Stimulated activated CD4-positive, alpha-beta T cell treated with anti-CD3 and anti-CD28 coated beads, Interleukin-1b, Interleukin-23, amount 100 ng/mL, for 1 hour (primary cell): ENCODE results near the gene MEGF8.

Experiments used
- DNase-seq, 2 donors: peaks; one replicate each; pipeline ENCODE4 v3.0.0-alpha.2; 2020; ENCODE audit warnings: low read depth in 2 of 2

The MEGF8 gene

GRCh38 chr19:42286349-42287016, 39.0 kb upstream of the MEGF8 start:
- DNase-seq, result no peak

GRCh38 chr19:42287017-42287826, 38.2 kb upstream of the MEGF8 start:
- DNase-seq, result no peak

DNA sequence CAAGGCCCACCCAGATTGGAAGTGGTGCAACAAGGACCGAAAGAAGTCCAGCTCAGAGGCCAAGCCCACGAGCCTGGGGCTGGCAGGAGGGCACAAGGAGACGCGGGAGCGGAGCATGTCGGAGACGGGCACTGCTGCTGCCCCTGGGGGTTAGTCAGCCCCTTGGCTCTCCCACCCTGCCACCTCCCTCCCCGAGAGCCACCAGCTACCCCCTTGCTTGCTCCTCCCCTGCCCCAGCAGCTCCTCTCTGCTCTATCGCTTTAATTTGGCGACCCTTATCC, 37.7 kb upstream of the MEGF8 start:
- no peak for DNase-seq

DNA sequence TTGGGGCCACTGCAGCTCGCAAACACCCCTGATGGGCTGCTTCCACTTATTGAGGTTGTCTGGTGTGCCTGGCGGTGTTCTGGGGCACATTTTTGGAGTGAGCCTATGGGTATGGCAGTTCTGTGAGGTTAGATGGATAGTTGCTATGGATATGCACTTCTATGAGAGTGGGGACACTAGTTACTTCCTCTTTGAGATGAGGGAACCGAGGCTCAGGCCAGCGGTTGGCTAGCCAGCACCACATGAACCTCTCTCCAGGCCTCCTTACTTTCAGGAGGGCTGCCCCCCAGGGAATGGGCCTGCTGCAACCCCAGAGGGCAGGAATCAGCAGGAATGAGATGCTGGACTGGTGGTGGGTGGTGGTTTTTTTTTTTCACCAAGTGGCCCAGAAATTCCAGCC, 37.0 kb upstream of the MEGF8 start:
- no peak for DNase-seq

DNA sequence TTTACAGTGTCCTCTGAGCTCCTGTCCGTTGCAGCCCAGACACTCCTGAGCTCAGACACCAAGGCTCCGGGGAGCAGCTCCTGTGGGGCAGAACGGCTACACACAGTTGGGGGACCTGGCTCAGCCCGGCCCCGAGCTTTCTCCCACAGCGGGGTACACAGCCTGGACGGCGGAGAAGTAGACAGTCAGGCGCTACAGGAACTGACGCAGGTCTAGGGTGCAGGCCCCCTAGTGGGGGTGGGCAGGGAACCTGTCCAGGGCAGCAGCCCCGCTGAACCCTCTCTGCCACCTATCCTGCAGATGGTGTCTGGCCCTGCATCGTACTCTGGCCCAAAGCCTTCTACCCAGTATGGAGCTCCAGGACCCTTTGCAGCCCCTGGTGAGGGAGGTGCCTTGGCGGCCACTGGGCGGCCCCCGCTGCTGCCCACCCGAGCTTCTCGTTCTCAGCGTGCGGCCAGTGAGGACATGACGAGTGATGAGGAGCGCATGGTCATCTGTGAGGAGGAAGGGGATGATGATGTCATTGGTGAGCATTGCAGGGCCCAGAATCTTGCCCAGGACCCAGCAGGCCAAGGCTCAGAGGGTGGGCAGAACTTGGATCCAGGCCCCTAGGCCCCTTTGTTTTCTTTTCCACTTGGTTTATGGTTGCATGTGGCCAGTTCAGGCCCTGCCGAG, 36.4 kb upstream of the MEGF8 start:
- DNase-seq, result no peak

- no peak for DNase-seq
Measured at GRCh38 chr19:42289556-42290041, 35.8 kb upstream of the MEGF8 start.

GRCh38 chr19:42290136-42290522, 35.3 kb upstream of the MEGF8 start:
- DNase-seq, result no peak

DNA sequence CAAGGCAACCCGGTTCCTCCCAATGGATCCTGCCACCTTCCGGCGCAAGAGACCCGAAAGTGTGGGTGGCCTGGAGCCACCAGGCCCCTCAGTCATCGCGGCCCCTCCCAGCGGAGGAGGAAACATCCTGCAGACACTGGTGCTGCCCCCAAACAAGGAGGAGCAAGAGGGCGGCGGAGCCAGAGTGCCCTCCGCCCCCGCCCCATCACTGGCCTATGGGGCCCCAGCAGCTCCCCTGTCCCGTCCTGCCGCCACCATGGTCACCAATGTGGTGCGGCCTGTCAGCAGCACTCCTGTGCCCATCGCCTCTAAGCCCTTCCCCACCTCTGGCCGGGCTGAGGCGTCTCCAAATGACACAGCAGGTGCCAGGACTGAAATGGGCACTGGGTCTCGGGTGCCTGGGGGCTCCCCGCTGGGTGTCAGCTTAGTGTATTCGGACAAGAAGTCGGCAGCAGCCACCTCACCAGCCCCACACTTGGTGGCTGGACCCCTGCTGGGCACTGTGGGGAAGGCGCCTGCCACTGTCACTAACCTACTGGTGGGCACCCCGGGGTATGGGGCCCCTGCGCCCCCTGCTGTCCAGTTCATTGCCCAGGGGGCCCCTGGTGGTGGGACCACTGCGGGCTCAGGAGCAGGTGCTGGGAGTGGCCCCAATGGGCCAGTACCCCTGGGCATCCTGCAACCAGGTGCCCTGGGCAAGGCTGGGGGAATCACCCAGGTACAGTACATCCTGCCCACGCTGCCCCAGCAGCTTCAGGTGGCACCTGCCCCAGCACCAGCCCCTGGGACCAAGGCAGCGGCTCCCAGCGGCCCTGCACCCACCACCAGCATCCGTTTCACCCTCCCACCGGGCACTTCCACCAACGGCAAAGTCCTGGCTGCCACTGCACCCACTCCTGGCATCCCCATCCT, 34.7 kb upstream of the MEGF8 start:
- DNase-seq, result peak in 1 of 2 donors; percentile 36

GRCh38 chr19:42291435-42291810, 34.0 kb upstream of the MEGF8 start:
- no peak for DNase-seq

DNA sequence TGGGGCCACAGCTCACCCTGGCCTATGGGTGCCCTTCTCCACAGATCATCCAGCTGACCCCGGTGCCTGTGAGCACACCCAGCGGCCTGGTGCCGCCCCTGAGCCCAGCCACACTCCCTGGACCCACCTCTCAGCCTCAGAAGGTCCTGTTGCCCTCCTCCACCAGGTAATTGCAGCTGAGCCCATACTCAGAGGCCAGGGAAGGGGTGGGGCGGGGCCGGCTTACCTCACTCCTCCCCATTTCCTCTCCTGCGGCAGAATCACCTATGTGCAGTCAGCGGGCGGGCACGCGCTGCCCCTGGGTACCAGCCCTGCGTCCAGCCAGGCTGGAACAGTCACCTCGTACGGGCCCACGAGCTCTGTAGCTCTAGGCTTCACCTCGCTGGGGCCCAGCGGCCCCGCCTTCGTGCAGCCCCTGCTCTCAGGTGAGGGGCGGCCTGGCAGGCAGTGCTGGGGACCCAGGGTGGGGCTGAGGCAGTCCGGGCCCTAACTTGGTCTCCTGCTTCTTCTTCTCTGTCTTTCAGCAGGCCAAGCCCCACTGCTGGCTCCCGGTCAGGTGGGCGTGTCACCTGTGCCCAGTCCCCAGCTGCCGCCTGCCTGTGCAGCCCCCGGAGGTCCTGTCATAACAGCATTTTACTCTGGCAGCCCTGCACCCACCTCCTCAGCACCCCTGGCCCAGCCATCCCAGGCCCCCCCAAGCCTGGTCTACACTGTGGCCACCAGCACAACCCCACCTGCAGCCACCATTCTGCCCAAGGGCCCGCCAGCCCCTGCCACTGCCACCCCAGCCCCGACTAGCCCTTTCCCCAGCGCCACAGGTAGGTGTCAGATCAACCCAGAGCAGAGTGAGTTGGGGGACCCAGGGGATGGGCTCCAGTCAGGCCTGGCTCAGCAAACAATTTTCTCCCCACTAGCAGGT, 33.1 kb upstream of the MEGF8 start:
- no peak for DNase-seq

- no peak for DNase-seq
Measured at GRCh38 chr19:42292963-42293362, 32.5 kb upstream of the MEGF8 start.

GRCh38 chr19:42293540-42293939, 31.9 kb upstream of the MEGF8 start:
- no peak for DNase-seq

- no peak for DNase-seq
Measured at GRCh38 chr19:42293948-42294347, 31.5 kb upstream of the MEGF8 start.

- no peak for DNase-seq
Measured at GRCh38 chr19:42294471-42295137, 30.8 kb upstream of the MEGF8 start.

GRCh38 chr19:42295342-42295741, 30.1 kb upstream of the MEGF8 start:
- no peak for DNase-seq

- peak; percentile 80 to 94 for DNase-seq
Measured at GRCh38 chr19:42295831-42296525, 29.5 kb upstream of the MEGF8 start.

DNA sequence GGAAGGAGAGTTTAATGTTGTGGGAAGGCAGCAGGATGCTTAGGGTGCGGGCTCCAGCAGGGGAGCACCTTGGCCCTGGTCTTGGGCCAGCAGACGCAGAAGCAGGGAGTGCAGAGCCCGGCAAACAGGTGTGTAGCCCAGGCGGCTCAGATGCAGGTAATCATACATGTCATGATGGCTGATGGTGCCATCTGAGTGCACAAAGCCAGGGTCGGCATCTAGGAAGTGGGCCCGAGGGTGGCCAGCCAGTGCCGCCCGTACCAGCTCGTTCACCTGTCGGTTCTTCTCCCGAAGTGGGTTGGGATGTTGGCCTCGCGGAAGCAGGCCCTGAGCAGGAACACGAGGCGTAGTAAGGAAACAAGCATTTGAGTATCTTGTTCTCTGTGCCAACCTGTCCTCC, 28.4 kb upstream of the MEGF8 start:
- no peak for DNase-seq

- DNase-seq, result no peak
Measured at GRCh38 chr19:42301646-42302203, 23.7 kb upstream of the MEGF8 start, which contains the start of gene PRR19. TSS of gene PRR19 (plus strand) at chr19:42302132. CDS start at chr19:42309585, 7,453 bp downstream.

DNA sequence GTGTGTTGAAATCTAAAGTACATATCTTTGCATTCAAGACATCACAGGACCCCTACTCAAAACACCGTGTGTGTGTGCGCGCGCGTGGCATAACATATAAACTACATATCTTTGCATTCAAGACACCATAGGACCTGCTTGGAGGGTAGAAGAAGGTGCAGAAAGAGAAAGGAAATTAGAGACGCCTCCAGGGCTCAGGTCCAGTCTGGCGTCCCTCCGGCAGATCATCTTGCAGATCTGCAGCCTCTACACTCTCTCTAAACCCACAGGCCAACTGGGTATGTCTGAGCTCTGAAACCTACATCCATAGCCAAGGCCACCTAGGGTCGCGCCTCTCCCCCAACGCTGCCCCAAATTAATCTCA, 22.4 kb upstream of the MEGF8 start:
- DNase-seq, result no peak
